ENCODE measurements around the gene ADAMTSL3.

ADAMTSL3 gene

DNA sequence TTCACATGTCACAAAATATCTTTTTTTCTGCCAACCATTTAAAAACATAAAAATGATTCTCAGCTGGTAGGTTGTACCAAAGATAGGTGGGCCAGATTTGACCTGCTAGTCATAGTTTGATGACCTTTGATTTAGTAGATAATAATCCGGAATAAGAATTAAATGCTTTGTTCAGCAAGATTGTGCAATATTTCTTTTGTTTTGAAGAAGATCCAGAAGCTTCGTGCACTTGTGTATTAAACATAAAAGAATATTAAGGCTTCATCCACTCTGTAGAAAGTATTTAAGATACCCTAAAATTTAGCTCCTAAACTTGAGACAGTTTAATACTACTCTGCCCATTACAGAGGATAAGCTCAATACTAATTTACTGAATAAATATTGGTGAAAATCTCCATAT lies 258.4 kb downstream of the ADAMTSL3 start:
- Histone ChIP-seq H3F3A (ENCODE audit: control insufficient read depth, insufficient read depth) (no peaks in the 10 kb centered on the region), H3K4me3 (ENCODE audit: low read length) (no peak overlapping the region), H3K9me2 (replicated peaks; ENCODE audit: control insufficient read depth, low read length) (no peaks in the 10 kb centered on the region), H3K4me2 (ENCODE audit: low read length) (no peak overlapping the region), H3K36me3 (ENCODE audit: control insufficient read depth, low read length) (no peaks in the 10 kb centered on the region), H3K4me1 (ENCODE audit: control insufficient read depth, low read length) (no peaks in the 10 kb centered on the region), H3K9me3 (ENCODE audit: control insufficient read depth, insufficient read depth, low read length) (no peaks in the 10 kb centered on the region), H3K27ac (ENCODE audit: low read depth, low read length) (no peak overlapping the region), H3K27me3 (ENCODE audit: control insufficient read depth, low read length) (no peaks in the 10 kb centered on the region), H4K20me1 (ENCODE audit: control insufficient read depth, insufficient read depth, low read depth, low read length) (no peaks in the 10 kb centered on the region), H3K79me2 (ENCODE audit: control insufficient read depth, low read length) (no peaks in the 10 kb centered on the region)
- no peak for TF ChIP-seq EZH2phosphoT487 (IDR thresholded peaks at IDR 0.05; ENCODE audit: borderline replicate concordance, low read length)

DNA sequence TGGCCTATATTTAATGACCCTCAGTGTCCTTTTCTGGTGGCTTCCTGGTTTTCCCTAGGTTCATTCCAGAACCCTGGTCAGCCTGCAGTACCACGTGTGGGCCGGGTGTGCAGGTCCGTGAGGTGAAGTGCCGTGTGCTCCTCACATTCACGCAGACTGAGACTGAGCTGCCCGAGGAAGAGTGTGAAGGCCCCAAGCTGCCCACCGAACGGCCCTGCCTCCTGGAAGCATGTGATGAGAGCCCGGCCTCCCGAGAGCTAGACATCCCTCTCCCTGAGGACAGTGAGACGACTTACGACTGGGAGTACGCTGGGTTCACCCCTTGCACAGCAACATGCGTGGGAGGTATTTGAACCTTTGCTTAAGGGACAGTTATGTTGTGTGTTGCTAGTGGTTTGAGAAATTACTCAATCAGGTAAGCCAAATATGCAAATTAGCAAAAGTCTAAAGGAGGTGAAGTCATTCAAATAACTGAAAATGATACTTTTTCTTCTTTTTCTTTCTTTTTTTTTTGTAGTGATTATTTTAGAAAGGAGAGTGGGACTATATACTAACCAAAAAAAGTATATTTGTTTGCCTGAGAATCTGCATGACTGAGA lies 259.2 kb downstream of the ADAMTSL3 start:
- H3K27me3 ChIP-seq (ENCODE audit: control insufficient read depth, low read length): no peaks in the 10 kb centered on the region

DNA sequence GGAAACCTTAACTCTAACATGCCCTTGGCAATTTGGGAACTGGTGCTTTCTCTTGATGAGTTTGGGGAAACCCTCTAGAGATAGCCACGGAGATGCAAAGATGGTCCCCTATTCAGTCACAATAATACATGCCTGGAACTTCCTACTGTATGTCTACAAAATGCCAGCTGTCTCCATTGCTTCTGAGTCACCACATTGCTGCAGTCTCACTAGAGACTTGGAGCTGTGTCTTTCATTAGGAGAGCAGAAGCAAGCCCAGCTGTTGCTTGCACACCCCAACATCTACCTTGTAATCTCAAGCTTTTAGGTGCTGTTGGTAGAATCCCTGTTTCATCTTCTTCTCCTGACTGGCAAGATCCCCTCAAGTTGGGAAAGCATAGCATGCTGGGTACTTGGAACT lies 261.0 kb downstream of the ADAMTSL3 start:
- Histone ChIP-seq H3K9me2 (replicated peaks; ENCODE audit: control insufficient read depth, low read length) (no peaks in the 10 kb centered on the region), H3K9me3 (ENCODE audit: control insufficient read depth, insufficient read depth, low read length) (no peaks in the 10 kb centered on the region), H3K4me2 (ENCODE audit: low read length) (no peak overlapping the region), H3K27me3 (ENCODE audit: control insufficient read depth, low read length) (no peaks in the 10 kb centered on the region), H3K36me3 (ENCODE audit: control insufficient read depth, low read length) (no peaks in the 10 kb centered on the region), H3K4me1 (ENCODE audit: control insufficient read depth, low read length) (no peaks in the 10 kb centered on the region), H3K4me3 (ENCODE audit: low read length) (no peak overlapping the region), H3F3A (ENCODE audit: control insufficient read depth, insufficient read depth) (no peaks in the 10 kb centered on the region), H3K79me2 (ENCODE audit: control insufficient read depth, low read length) (no peaks in the 10 kb centered on the region), H4K20me1 (ENCODE audit: control insufficient read depth, insufficient read depth, low read depth, low read length) (no peaks in the 10 kb centered on the region), H3K27ac (ENCODE audit: low read depth, low read length) (no peak overlapping the region)
- TF ChIP-seq, protein P1, sequence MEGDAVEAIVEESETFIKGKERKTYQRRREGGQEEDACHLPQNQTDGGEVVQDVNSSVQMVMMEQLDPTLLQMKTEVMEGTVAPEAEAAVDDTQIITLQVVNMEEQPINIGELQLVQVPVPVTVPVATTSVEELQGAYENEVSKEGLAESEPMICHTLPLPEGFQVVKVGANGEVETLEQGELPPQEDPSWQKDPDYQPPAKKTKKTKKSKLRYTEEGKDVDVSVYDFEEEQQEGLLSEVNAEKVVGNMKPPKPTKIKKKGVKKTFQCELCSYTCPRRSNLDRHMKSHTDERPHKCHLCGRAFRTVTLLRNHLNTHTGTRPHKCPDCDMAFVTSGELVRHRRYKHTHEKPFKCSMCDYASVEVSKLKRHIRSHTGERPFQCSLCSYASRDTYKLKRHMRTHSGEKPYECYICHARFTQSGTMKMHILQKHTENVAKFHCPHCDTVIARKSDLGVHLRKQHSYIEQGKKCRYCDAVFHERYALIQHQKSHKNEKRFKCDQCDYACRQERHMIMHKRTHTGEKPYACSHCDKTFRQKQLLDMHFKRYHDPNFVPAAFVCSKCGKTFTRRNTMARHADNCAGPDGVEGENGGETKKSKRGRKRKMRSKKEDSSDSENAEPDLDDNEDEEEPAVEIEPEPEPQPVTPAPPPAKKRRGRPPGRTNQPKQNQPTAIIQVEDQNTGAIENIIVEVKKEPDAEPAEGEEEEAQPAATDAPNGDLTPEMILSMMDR (IDR thresholded peaks at IDR 0.05; ENCODE audit: low read depth, low read length, poor library complexity, severe bottlenecking): no peak
- no peak for TF ChIP-seq EZH2phosphoT487 (IDR thresholded peaks at IDR 0.05; ENCODE audit: borderline replicate concordance, low read length)

More for the DNA sequence above, 259.2 kb downstream of the ADAMTSL3 start:
- Histone ChIP-seq H3K4me3 (ENCODE audit: low read length) (no peak overlapping the region), H3K4me2 (ENCODE audit: low read length) (no peak overlapping the region), H3K79me2 (ENCODE audit: control insufficient read depth, low read length) (no peaks in the 10 kb centered on the region), H3K4me1 (ENCODE audit: control insufficient read depth, low read length) (no peaks in the 10 kb centered on the region), H3K27ac (ENCODE audit: low read depth, low read length) (no peak overlapping the region), H3K36me3 (ENCODE audit: control insufficient read depth, low read length) (no peaks in the 10 kb centered on the region), H3K9me3 (ENCODE audit: control insufficient read depth, insufficient read depth, low read length) (no peaks in the 10 kb centered on the region), H4K20me1 (ENCODE audit: control insufficient read depth, insufficient read depth, low read depth, low read length) (no peaks in the 10 kb centered on the region), H3K9me2 (replicated peaks; ENCODE audit: control insufficient read depth, low read length) (no peaks in the 10 kb centered on the region), H3F3A (ENCODE audit: control insufficient read depth, insufficient read depth) (no peaks in the 10 kb centered on the region)
- TF ChIP-seq, protein P1 (IDR thresholded peaks at IDR 0.05; ENCODE audit: low read depth, low read length, poor library complexity, severe bottlenecking): no peak
- no peak for TF ChIP-seq EZH2phosphoT487 (IDR thresholded peaks at IDR 0.05; ENCODE audit: borderline replicate concordance, low read length)

DNA sequence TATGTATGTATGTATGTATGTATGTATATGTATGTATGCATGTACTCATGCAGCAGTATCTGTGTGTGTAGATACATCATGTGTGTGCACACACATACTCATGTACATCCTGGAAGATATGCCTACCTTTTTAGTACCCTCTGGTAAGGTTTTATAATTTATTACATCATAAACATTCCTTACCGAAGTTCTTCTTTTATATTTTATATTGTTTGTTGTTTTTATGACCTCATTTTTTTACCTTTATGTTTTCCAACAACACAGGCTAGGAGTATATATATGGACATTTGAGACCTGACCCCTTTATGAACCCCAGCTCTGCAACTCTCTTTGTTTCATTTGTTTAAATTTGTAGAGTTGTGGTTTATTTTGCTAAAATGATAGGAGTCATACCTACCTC lies 263.5 kb downstream of the ADAMTSL3 start:
- H3K27me3 ChIP-seq (ENCODE audit: control insufficient read depth, low read length): no peaks in the 10 kb centered on the region
- no peak overlapping the region for H3K4me2 ChIP-seq (ENCODE audit: low read length)
- H3F3A ChIP-seq (ENCODE audit: control insufficient read depth, insufficient read depth): no peaks in the 10 kb centered on the region
- no peaks in the 10 kb centered on the region for H3K9me3 ChIP-seq (ENCODE audit: control insufficient read depth, insufficient read depth, low read length)
- no peak for TF ChIP-seq EZH2phosphoT487 (IDR thresholded peaks at IDR 0.05; ENCODE audit: borderline replicate concordance, low read length)
- TF ChIP-seq, protein P1 (IDR thresholded peaks at IDR 0.05; ENCODE audit: low read depth, low read length, poor library complexity, severe bottlenecking): no peak
- no peaks in the 10 kb centered on the region for H4K20me1 ChIP-seq (ENCODE audit: control insufficient read depth, insufficient read depth, low read depth, low read length)
- no peak overlapping the region for H3K27ac ChIP-seq (ENCODE audit: low read depth, low read length)
- H3K36me3 ChIP-seq (ENCODE audit: control insufficient read depth, low read length): no peaks in the 10 kb centered on the region
- no peaks in the 10 kb centered on the region for H3K79me2 ChIP-seq (ENCODE audit: control insufficient read depth, low read length)
- H3K4me3 ChIP-seq (ENCODE audit: low read length): no peak overlapping the region
- no peaks in the 10 kb centered on the region for H3K9me2 ChIP-seq (replicated peaks; ENCODE audit: control insufficient read depth, low read length)
- no peaks in the 10 kb centered on the region for H3K4me1 ChIP-seq (ENCODE audit: control insufficient read depth, low read length)
